HEK293T (cell line): ENCODE measurements around the gene CTIF.

Experiments used
- FOXM1 ChIP-seq: fragments of 450-650 bp; IDR thresholded peaks from 2 replicates; pipeline ENCODE4 v1.6.1; 2017; ENCODE audit warnings: mild to moderate bottlenecking, borderline replicate concordance
- HDGF ChIP-seq: fragments of 450-650 bp; IDR thresholded peaks from 2 replicates; pipeline ENCODE4 v1.6.1; 2017; ENCODE audit warnings: antibody characterized with exemption, borderline replicate concordance

DNA sequence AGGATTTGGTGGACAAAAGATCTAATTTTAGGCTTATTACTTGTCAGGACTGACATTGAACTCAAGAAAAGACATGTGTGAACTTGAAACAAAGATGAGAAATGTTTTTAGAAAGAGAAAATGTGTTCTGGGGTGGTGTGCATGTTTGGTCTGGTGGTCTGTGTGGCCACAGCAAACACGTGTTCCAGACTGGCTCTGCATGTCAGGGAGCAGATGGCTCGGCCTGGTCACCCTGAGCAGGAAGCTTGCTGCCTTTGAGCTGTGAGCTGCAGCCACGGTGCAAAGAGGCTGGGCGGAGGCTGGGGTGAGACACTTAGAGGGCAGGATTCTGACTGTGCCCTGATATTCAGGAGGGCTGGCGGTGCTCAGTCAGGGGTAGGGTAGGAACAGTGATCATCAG lies 186.1 kb downstream of the CTIF start:
- TF ChIP-seq HDGF (no peak), FOXM1 (no peak)
